HepG2 (cell line): ENCODE data around the gene TMEM204. TPM values are rescaled to one million over a fixed set of nuclear protein-coding genes. Genes with fewer than 3 reads are reported as not detected.

Experiments used
- ATAC-seq: fragments of 200-7000 bp; cut with Tn5 transposase; 3 replicates; pipeline ENCODE4 v1.9.1; 2020; ENCODE audit warnings: mild to moderate bottlenecking, moderate library complexity
- BruUV-seq: library from RNA; stranded (reverse); fragments of 400-500 nt; replicated peaks from 2 replicates; lab custom pipeline; 2021; lab: Mats Ljungman, UMichigan
- CTCF ChIA-PET: fragments of 300-600 bp; formaldehyde crosslinking; extraction: SDS; loops from one replicate; lab custom pipeline; 2021; ENCODE audit warnings: low total read pairs, inconsistent platforms, low intra/inter-chr PET ratio; lab: Yijun Ruan, JAX
- POLR2A ChIA-PET: fragments of 350-600 bp; sonication (Branson Sonifier 250); formaldehyde crosslinking; loops from one replicate; lab custom pipeline; 2020; ENCODE audit warnings: antibody characterized with exemption, inconsistent platforms; lab: Yijun Ruan, JAX
- DNase-seq: peaks from one replicate; pipeline ENCODE4 v3.0.0-alpha.2; 2015; ENCODE audit warnings: low spot score
- FAIRE-seq: peaks from 3 replicates; lab custom pipeline; 2011; peaks lifted over from hg19 to GRCh38; lab: Jason Lieb, UNC
- H2AFZ ChIP-seq: one replicate; pipeline ENCODE4 v1.6.1; 2011; ENCODE audit warnings: low read length, inconsistent platforms
- H3K27ac ChIP-seq: fragments of 300-600 bp; 3 replicates; pipeline ENCODE4 v1.8.0; 2011; ENCODE audit warnings: mixed run types, mild to moderate bottlenecking, mixed read lengths, low read length, inconsistent platforms; ENCODE audit not compliant: insufficient read depth; ENCODE audit errors: extremely low read length
- H3K27me3 ChIP-seq, 2 experiments: fragments of 200-600 bp in 1 of 2; 2 replicates in 1 of 2; 3 replicates in 1 of 2; pipeline versions ENCODE4 v1.6.0 to v1.8.0; 2011; ENCODE audit warnings: low read length in 2 of 2, mild to moderate bottlenecking in 2 of 2, moderate library complexity in 2 of 2, inconsistent platforms in 1 of 2; ENCODE audit not compliant: insufficient read depth in 2 of 2, control insufficient read depth in 1 of 2
- H3K36me3 ChIP-seq, 2 experiments: fragments of 200-600 bp in 1 of 2; replicated peaks in 1 of 2; 2 replicates in 1 of 2; 3 replicates in 1 of 2; pipeline versions ENCODE4 v1.5.1 to v1.8.0; 2011; ENCODE audit warnings: low read length in 2 of 2, inconsistent platforms in 1 of 2; ENCODE audit not compliant: insufficient read depth in 2 of 2, control insufficient read depth in 1 of 2
- H3K4me1 ChIP-seq: 2 replicates; pipeline ENCODE4 v1.5.1; 2012; ENCODE audit warnings: low read length, inconsistent platforms; ENCODE audit not compliant: insufficient read depth
- H3K4me2 ChIP-seq: 2 replicates; pipeline ENCODE4 v1.6.0; 2011; ENCODE audit warnings: low read depth, low read length, inconsistent platforms
- H3K4me3 ChIP-seq, 3 experiments: fragments of 200-600 bp in 1 of 3; sonication (generic), shearing (Covaris generic) in 1 of 3; replicated peaks in 1 of 3; 2 replicates each; pipeline ENCODE4 v1.5.1; 2011 to 2016; ENCODE audit warnings: low read length in 3 of 3, inconsistent platforms in 2 of 3, low read depth in 2 of 3, mild to moderate bottlenecking in 2 of 3, control low read depth in 1 of 3, mixed read lengths in 1 of 3; ENCODE audit not compliant: insufficient read depth in 1 of 3
- H3K79me2 ChIP-seq: one replicate; pipeline ENCODE4 v1.6.1; 2011; ENCODE audit warnings: low read length, inconsistent platforms; ENCODE audit not compliant: insufficient read depth
- H3K9ac ChIP-seq: 2 replicates; pipeline ENCODE4 v1.6.0; 2011; ENCODE audit warnings: mild to moderate bottlenecking, low read depth, low read length, inconsistent platforms; ENCODE audit not compliant: insufficient read depth
- H3K9me3 ChIP-seq: 2 replicates; pipeline ENCODE4 v1.5.1; 2012; ENCODE audit warnings: mild to moderate bottlenecking, low read length
- H4K20me1 ChIP-seq: 2 replicates; pipeline ENCODE4 v1.6.0; 2011; ENCODE audit warnings: inconsistent platforms, mild to moderate bottlenecking, low read length, moderate library complexity; ENCODE audit not compliant: insufficient read depth
- CCAR2 ChIP-seq: fragments of 200-400 bp; formaldehyde crosslinking; optimal IDR thresholded peaks from 2 replicates; pipeline ENCODE3; 2018; ENCODE audit warnings: low read depth, mild to moderate bottlenecking, low read length, moderate library complexity
- CREM ChIP-seq, 2 experiments: sonication (generic) in 1 of 2; formaldehyde crosslinking in 1 of 2; IDR thresholded peaks; 2 replicates each; pipeline versions ENCODE4 v1.4.0 to v1.6.1; 2016 to 2020; ENCODE audit warnings: antibody characterized with exemption in 1 of 2, mild to moderate bottlenecking in 1 of 2, missing genetic modification reagents in 1 of 2
- FLYWCH1 ChIP-seq: sonication (generic); formaldehyde crosslinking; IDR thresholded peaks from 2 replicates; pipeline ENCODE4 v1.8.1; 2023; ENCODE audit warnings: mild to moderate bottlenecking, missing genetic modification reagents
- HMG20B ChIP-seq: conservative IDR thresholded peaks from 2 replicates; pipeline ENCODE4 v1.6.1; 2016; ENCODE audit warnings: missing genetic modification reagents, missing compliant biosample characterization
- NFE2L2 ChIP-seq: fragments of 150-350 bp; IDR thresholded peaks from 2 replicates; pipeline ENCODE4 v1.6.1; 2014; ENCODE audit warnings: low read length
- NR2F1 ChIP-seq, 2 experiments: fragments of 450-650 bp in 1 of 2; formaldehyde crosslinking in 1 of 2; IDR thresholded peaks; 2 replicates each; pipeline versions ENCODE4 v1.5.0 to v1.6.1; 2016 to 2020; ENCODE audit warnings: mild to moderate bottlenecking in 1 of 2, missing compliant biosample characterization in 1 of 2, missing genetic modification reagents in 1 of 2, moderate library complexity in 1 of 2
- PITX1 ChIP-seq: sonication (generic); formaldehyde crosslinking; IDR thresholded peaks from 2 replicates; pipeline ENCODE4 v1.5.1; 2020; ENCODE audit warnings: mild to moderate bottlenecking, missing genetic modification reagents
- TAF15 ChIP-seq: fragments of 200-400 bp; formaldehyde crosslinking; IDR thresholded peaks from one replicate; pipeline ENCODE4 v1.6.1; 2018; ENCODE audit warnings: mild to moderate bottlenecking, low read depth, low read length; ENCODE audit not compliant: poor library complexity, severe bottlenecking
- TBX2 ChIP-seq: sonication (generic); formaldehyde crosslinking; IDR thresholded peaks from 2 replicates; pipeline ENCODE4 v1.5.0; 2020; ENCODE audit warnings: missing genetic modification reagents, mild to moderate bottlenecking, borderline replicate concordance
- XBP1 ChIP-seq: sonication (generic); formaldehyde crosslinking; IDR thresholded peaks from 2 replicates; pipeline ENCODE4 v1.5.0; 2020; ENCODE audit warnings: missing genetic modification reagents
- YEATS4 ChIP-seq: sonication (generic); formaldehyde crosslinking; IDR thresholded peaks from 2 replicates; pipeline ENCODE4 v1.4.0; 2020; ENCODE audit warnings: missing genetic modification reagents, borderline replicate concordance
- ZNF101 ChIP-seq: sonication (generic); formaldehyde crosslinking; IDR thresholded peaks from 2 replicates; pipeline ENCODE4 v1.4.0; 2020; ENCODE audit warnings: mild to moderate bottlenecking, low read depth, missing genetic modification reagents, borderline replicate concordance
- ZNF138 ChIP-seq: sonication (generic); formaldehyde crosslinking; IDR thresholded peaks from 2 replicates; pipeline ENCODE4 v1.5.0; 2020; ENCODE audit warnings: mild to moderate bottlenecking, low read depth, missing genetic modification reagents
- ZNF230 ChIP-seq: sonication (generic); formaldehyde crosslinking; IDR thresholded peaks from 2 replicates; pipeline ENCODE4 v1.4.0; 2020; ENCODE audit warnings: mild to moderate bottlenecking, missing genetic modification reagents
- ZNF263 ChIP-seq: sonication (generic); formaldehyde crosslinking; IDR thresholded peaks from 2 replicates; pipeline ENCODE4 v1.4.0; 2020; ENCODE audit warnings: missing genetic modification reagents
- ZNF629 ChIP-seq: sonication (generic); formaldehyde crosslinking; conservative IDR thresholded peaks from 2 replicates; pipeline ENCODE4 v1.5.0; 2020; ENCODE audit warnings: missing genetic modification reagents
- ZSCAN30 ChIP-seq: sonication (generic); formaldehyde crosslinking; IDR thresholded peaks from 2 replicates; pipeline ENCODE4 v1.5.0; 2020; ENCODE audit warnings: mild to moderate bottlenecking, missing genetic modification reagents
- WGBS: methylation state at CpG from one replicate; pipeline ENCODE4 v1.1.6; 2017; ENCODE audit warnings: low lambda C conversion rate; 5-methylcytosine and 5-hydroxymethylcytosine counted together
- in situ Hi-C: cut with HindIII; loops from 2 replicates; pipeline ENCODE4 v1.10.0; 2017; ENCODE audit warnings: low pct_unique_long_range_greater_than_20kb; ENCODE audit not compliant: extremely low pct_ligation_motif_present
- intact Hi-C: fragments of 100-400 bp; cut with micrococcal nuclease; formaldehyde crosslinking; loops from one replicate; pipeline ENCODE4 v1.10.0; 2022; ENCODE audit not compliant: unreplicated experiment
- polyA plus RNA-seq, 8 experiments: library from polyadenylated mRNA; depleted of rRNA in 3 of 8; stranded (reverse) in 7 of 8; unstranded in 1 of 8; fragments of >200 nt; fragmentation: Illumina TruSeq in 4 of 8; extraction: Trizol in 4 of 8; gene quantifications; 2 replicates each; pipeline versions ENCODE4 v1.2.1 to v1.2.3, GENCODE V29; 2011 to 2016; ENCODE audit warnings: low read depth in 4 of 8, missing spikeins in 1 of 8, mixed read lengths in 1 of 8; ENCODE audit not compliant: insufficient read depth in 1 of 8
- total RNA-seq, 5 experiments: library from RNA; depleted of rRNA; stranded (reverse); fragments of >200 nt; fragmentation: Illumina TruSeq; extraction: Trizol; gene quantifications; 2 replicates each; pipeline ENCODE4 v1.2.3, GENCODE V29; 2016; ENCODE audit warnings: low read depth in 1 of 5
- TF ChIP-seq, protein P1 (sequence below): sonication (generic); formaldehyde crosslinking; IDR thresholded peaks from 2 replicates; pipeline ENCODE4 v1.4.0; 2020; ENCODE audit warnings: mild to moderate bottlenecking, missing genetic modification reagents

TMEM204 gene
- total and polyA plus RNA-seq, 2 of the 13 experiments (the other 11 are each of a cell fraction or from before 2014, with no cell fraction given) = not detected

DNA sequence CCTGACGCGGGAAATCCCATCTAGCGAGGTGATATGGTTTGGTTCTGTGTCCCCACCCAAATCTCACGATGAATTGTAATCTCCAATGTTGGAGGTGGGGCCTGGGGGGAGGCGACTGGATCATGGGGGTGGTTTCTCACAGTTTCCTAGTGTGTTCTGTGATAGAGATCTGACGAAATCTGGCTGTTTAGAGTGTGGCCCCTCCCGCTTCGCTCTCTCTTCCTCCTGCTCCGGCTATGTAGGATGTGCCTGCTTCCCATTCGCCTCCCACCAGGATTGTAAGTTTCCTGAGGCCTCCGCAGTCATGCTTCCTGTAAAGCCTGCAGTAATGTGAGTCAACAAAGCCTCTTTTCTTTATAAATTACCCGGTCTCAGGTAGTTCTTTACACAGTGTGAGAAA, 46.8 kb downstream of the TMEM204 start (continued):
- TF ChIP-seq XBP1 (CRISPR knock-in tag) (no peak), CREM (IDR thresholded peaks at IDR 0.05) (no peak), CREM (CRISPR knock-in tag; IDR thresholded peaks at IDR 0.05) (no peak)

DNA sequence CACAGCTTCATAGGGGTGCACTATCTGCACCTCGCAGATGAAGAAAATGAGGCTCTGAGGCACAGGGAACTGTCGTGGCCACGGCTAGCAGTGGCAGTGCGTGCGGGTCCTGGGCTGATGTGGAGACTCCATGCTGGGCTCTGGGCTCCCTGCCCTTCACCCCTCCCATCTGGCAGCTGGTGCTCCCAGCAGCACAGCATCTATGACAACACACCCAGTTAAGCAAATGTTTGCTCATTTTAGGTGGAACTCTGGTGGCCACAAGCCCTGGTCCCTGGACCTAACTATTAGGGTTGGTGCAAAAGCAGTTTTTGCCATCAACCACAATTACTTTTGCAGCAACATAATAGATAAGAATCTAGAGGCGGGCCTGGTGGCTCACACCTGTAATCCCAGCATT, 47.5 kb downstream of the TMEM204 start:
- Histone ChIP-seq H3K27me3 (no peaks in the 10 kb centered on the region), H4K20me1 (no peaks in the 10 kb centered on the region), H3K4me1 (peaks cover 11% of the 10 kb centered on the region), H3K4me3 (no peak overlapping the region), H2AFZ (no peak overlapping the region), H3K9ac (no peak overlapping the region), H3K9me3 (no peaks in the 10 kb centered on the region), H3K27ac (no peak overlapping the region), H3K36me3 (peaks cover 8 to 30% of the 10 kb centered on the region in 2 experiments; a peak in 4 of 5 replicates), H3K79me2 (no peaks in the 10 kb centered on the region), H3K4me2 (no peak overlapping the region)
- peak; percentile 65 for ATAC-seq
- no peak for DNase-seq
- BruUV-seq = no TSS peak
- no peak for FAIRE-seq
- intact Hi-C loops (no loop called here), in situ Hi-C loops (no loop called here)
- peak; percentile 69 for TF ChIP-seq ZNF263 (CRISPR knock-in tag)
- TF ChIP-seq, protein P1, sequence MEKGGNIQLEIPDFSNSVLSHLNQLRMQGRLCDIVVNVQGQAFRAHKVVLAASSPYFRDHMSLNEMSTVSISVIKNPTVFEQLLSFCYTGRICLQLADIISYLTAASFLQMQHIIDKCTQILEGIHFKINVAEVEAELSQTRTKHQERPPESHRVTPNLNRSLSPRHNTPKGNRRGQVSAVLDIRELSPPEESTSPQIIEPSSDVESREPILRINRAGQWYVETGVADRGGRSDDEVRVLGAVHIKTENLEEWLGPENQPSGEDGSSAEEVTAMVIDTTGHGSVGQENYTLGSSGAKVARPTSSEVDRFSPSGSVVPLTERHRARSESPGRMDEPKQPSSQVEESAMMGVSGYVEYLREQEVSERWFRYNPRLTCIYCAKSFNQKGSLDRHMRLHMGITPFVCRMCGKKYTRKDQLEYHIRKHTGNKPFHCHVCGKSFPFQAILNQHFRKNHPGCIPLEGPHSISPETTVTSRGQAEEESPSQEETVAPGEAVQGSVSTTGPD (CRISPR knock-in tag) = no peak
- TF ChIP-seq PITX1 (CRISPR knock-in tag) = no peak
- CTCF ChIA-PET = no interaction called here
- POLR2A ChIA-PET = no interaction called here
- 91% methylated on average over 6 of the region's 6 CpGs for WGBS

DNA sequence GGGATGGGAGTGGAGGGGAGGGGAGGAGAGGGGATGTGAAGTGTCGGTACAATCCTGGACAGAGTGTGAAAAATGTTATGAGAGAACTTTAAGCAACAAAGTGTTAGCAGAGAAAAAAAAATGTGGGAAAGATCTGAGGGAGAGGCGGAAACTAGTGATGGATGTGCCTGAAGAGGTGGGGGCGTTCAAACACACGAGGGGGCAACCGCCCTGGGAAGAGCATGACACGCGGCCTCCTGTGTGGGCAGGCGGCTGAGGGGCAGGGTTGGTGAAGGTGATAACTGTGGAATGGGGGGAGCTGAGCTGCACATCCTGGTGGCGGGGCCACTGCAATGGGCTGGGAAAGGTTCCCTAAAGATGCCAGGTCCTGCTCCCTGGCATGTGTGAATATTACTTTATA, 48.3 kb downstream of the TMEM204 start:
- CTCF ChIA-PET = no interaction called here
- Histone ChIP-seq H3K36me3 (peaks cover 10 to 38% of the 10 kb centered on the region in 2 experiments; a peak in 4 of 5 replicates), H3K79me2 (no peaks in the 10 kb centered on the region), H3K9me3 (no peaks in the 10 kb centered on the region), H3K27ac (no peak overlapping the region), H3K9ac (no peak overlapping the region), H3K4me2 (no peak overlapping the region), H3K27me3 (no peaks in the 10 kb centered on the region), H4K20me1 (no peaks in the 10 kb centered on the region), H3K4me3 (no peak overlapping the region), H2AFZ (no peak overlapping the region), H3K4me1 (peaks cover 11% of the 10 kb centered on the region)
- 95% methylated on average over 9 of the region's 9 CpGs for WGBS
- POLR2A ChIA-PET = no interaction called here
- ATAC-seq = no peak
- no peak for FAIRE-seq
- in situ Hi-C loops (no loop called here), intact Hi-C loops (no loop called here)
- BruUV-seq = no TSS peak
- no peak for DNase-seq
- TF ChIP-seq HMG20B (CRISPR knock-in tag) (no peak), FLYWCH1 (CRISPR knock-in tag) (no peak), ZSCAN30 (CRISPR knock-in tag) (no peak), ZNF138 (no peak), ZNF101 (CRISPR knock-in tag) (no peak), ZNF230 (no peak), NR2F1 (CRISPR knock-in tag; IDR thresholded peaks at IDR 0.05) (no peak), CCAR2 (no peak), TBX2 (no peak), NFE2L2 (no peak), ZNF629 (CRISPR knock-in tag) (no peak), YEATS4 (CRISPR knock-in tag) (no peak), TAF15 (no peak)
